Measurements from ENCODE around the gene MST1. TPM values are rescaled to one million over a fixed set of nuclear protein-coding genes. Genes with fewer than 3 reads are reported as not detected.

MST1 gene
- total and polyA plus RNA-seq, 9 of the 15 experiments (the other 6 are each of a cell fraction or from before 2014, with no cell fraction given), result 0.08 to 1.8 (median 0.40) TPM

GRCh38 chr3:49723628-49724551, 34.6 kb upstream of the MST1 start, which contains the start of gene GMPPB (continued):
- TF ChIP-seq MGA (IDR thresholded peaks at IDR 0.05) (peak; percentile 73), CREB1 (IDR thresholded peaks at IDR 0.05) (peak; percentile 95), CREB1 (CRISPR knock-in tag; IDR thresholded peaks at IDR 0.05) (peak; percentile 99), SIN3B (IDR thresholded peaks at IDR 0.05; ENCODE audit: low read depth) (peak; percentile 96), MCM3 (IDR thresholded peaks at IDR 0.05) (no peak)
- TF ChIP-seq, protein P1, sequence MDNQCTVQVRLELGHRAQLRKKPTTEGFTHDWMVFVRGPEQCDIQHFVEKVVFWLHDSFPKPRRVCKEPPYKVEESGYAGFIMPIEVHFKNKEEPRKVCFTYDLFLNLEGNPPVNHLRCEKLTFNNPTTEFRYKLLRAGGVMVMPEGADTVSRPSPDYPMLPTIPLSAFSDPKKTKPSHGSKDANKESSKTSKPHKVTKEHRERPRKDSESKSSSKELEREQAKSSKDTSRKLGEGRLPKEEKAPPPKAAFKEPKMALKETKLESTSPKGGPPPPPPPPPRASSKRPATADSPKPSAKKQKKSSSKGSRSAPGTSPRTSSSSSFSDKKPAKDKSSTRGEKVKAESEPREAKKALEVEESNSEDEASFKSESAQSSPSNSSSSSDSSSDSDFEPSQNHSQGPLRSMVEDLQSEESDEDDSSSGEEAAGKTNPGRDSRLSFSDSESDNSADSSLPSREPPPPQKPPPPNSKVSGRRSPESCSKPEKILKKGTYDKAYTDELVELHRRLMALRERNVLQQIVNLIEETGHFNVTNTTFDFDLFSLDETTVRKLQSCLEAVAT (IDR thresholded peaks at IDR 0.05), result peak in 1 of 2 experiments; percentile 80; a peak in 2 of 4 replicates
